K562 (cell line): ENCODE results near the gene TFAP2E. TPM values are rescaled to one million over a fixed set of nuclear protein-coding genes. Genes with fewer than 3 reads are reported as not detected.

Source experiments
- AFF1 ChIP-seq, 2 experiments: fragments of 450-650 bp; IDR thresholded peaks; 2 replicates each; pipeline ENCODE4 v1.6.1; 2018; ENCODE audit warnings: mild to moderate bottlenecking in 2 of 2, low read depth in 1 of 2; ENCODE audit not compliant: partially characterized antibody in 2 of 2
- ATF2 ChIP-seq: sonication (generic); formaldehyde crosslinking; IDR thresholded peaks from 2 replicates; pipeline ENCODE4 v1.8.1; 2022; ENCODE audit warnings: missing genetic modification reagents
- CCNT2 ChIP-seq: IDR thresholded peaks from 2 replicates; pipeline ENCODE4 v1.6.1; 2011; ENCODE audit warnings: borderline replicate concordance, low read depth, mild to moderate bottlenecking, moderate library complexity, mixed read lengths, low read length; ENCODE audit not compliant: insufficient read length; ENCODE audit errors: extremely low read depth
- HOMEZ ChIP-seq: fragments of 250-450 bp; sonication (Bioruptor Pico); IDR thresholded peaks from 2 replicates; pipeline ENCODE4 v1.4.0; 2020; ENCODE audit warnings: mild to moderate bottlenecking, moderate library complexity
- JUN ChIP-seq, 2 experiments: sonication (generic) in 1 of 2; formaldehyde crosslinking in 1 of 2; IDR thresholded peaks; 2 replicates each; pipeline versions ENCODE4 v1.6.1 to v1.8.0; 2012 to 2022; ENCODE audit warnings: borderline replicate concordance in 2 of 2, mild to moderate bottlenecking in 2 of 2, improper control_type of control experiment in 1 of 2, low read depth in 1 of 2, low read length in 1 of 2, missing genetic modification reagents in 1 of 2
- NKRF ChIP-seq: fragments of 450-650 bp; IDR thresholded peaks from 2 replicates; pipeline ENCODE4 v1.6.1; 2016; ENCODE audit warnings: borderline replicate concordance
- PPARD ChIP-seq: fragments of 250-450 bp; sonication (Bioruptor Pico); IDR thresholded peaks from 2 replicates; pipeline ENCODE4 v1.8.0; 2022; ENCODE audit warnings: inconsistent platforms, mild to moderate bottlenecking, moderate library complexity
- SLC30A9 ChIP-seq: fragments of 250-450 bp; sonication (Bioruptor Pico); IDR thresholded peaks from 2 replicates; pipeline ENCODE4 v1.8.0; 2022; ENCODE audit warnings: mild to moderate bottlenecking, moderate library complexity
- XRCC5 ChIP-seq: fragments of 200-400 bp; formaldehyde crosslinking; IDR thresholded peaks from 2 replicates; pipeline ENCODE4 v1.6.1; 2017; ENCODE audit warnings: low read depth, mild to moderate bottlenecking, low read length
- ZNF197 ChIP-seq: fragments of 200-800 bp; sonication (Bioruptor generic); IDR thresholded peaks from 2 replicates; pipeline ENCODE4 v1.6.1; 2016; ENCODE audit warnings: low read depth, missing genetic modification characterization, missing compliant biosample characterization
- ZNF239 ChIP-seq: fragments of 250-450 bp; sonication (Bioruptor Pico); IDR thresholded peaks from 2 replicates; pipeline ENCODE4 v1.4.0; 2020; ENCODE audit warnings: mild to moderate bottlenecking
- ZNF282 ChIP-seq: sonication (generic); formaldehyde crosslinking; IDR thresholded peaks from 2 replicates; pipeline ENCODE4 v1.8.1; 2023; ENCODE audit warnings: missing genetic modification reagents
- ZNF778 ChIP-seq: fragments of 450-650 bp; formaldehyde crosslinking; IDR thresholded peaks from 2 replicates; pipeline ENCODE4 v1.4.0; 2020; ENCODE audit warnings: mild to moderate bottlenecking, moderate library complexity
- ZNF780A ChIP-seq: fragments of 250-450 bp; sonication (Bioruptor Pico); IDR thresholded peaks from 2 replicates; pipeline ENCODE4 v1.5.0; 2021; ENCODE audit warnings: mild to moderate bottlenecking
- polyA plus RNA-seq, 8 experiments: library from polyadenylated mRNA; depleted of rRNA in 4 of 8; stranded (reverse) in 5 of 8; unstranded in 3 of 8; fragments of >200 nt; fragmentation: Nextera tagmentation in 2 of 8; fragmentation: Illumina TruSeq in 1 of 8; extraction: Ambion mirVana in 2 of 8; extraction: Trizol in 1 of 8; gene quantifications; 2 replicates each; pipeline versions ENCODE4 v1.2.1 to v1.2.3, GENCODE V29; 2011 to 2014; ENCODE audit warnings: inconsistent platforms in 1 of 8, missing spikeins in 1 of 8
- total RNA-seq, 7 experiments: library from RNA; depleted of rRNA in 6 of 7; stranded (reverse); fragments of >200 nt in 6 of 7; fragmentation: Illumina TruSeq in 2 of 7; extraction: Trizol in 2 of 7; gene quantifications; 2 replicates each; pipeline versions ENCODE4 v1.2.1 to v1.2.3, GENCODE V29; 2011 to 2021; ENCODE audit warnings: low replicate concordance in 1 of 7
- TF ChIP-seq, protein P1 (sequence below): sonication (generic); formaldehyde crosslinking; IDR thresholded peaks from 2 replicates; pipeline ENCODE4 v1.8.1; 2023; ENCODE audit warnings: mild to moderate bottlenecking, missing genetic modification reagents

TFAP2E gene
- total and polyA plus RNA-seq, 9 of the 15 experiments (the other 6 are each of a cell fraction or from before 2014, with no cell fraction given), result 0.03 to 0.11 (median 0.07) TPM; not detected in 4

GRCh38 chr1:35641233-35641866 lies 68.2 kb downstream of the TFAP2E start, which contains the start of gene PSMB2 (continued):
- TF ChIP-seq CCNT2, result no peak
- TF ChIP-seq JUN (IDR thresholded peaks at IDR 0.05; ENCODE audit: borderline replicate concordance, low read depth, low read length), result peak; percentile 47; the same call in 1 of the 2 replicates
- no peak for TF ChIP-seq JUN (CRISPR knock-in tag; IDR thresholded peaks at IDR 0.05; ENCODE audit: borderline replicate concordance)
- no peak for TF ChIP-seq ZNF780A (CRISPR knock-in tag)
- TF ChIP-seq, protein P1, sequence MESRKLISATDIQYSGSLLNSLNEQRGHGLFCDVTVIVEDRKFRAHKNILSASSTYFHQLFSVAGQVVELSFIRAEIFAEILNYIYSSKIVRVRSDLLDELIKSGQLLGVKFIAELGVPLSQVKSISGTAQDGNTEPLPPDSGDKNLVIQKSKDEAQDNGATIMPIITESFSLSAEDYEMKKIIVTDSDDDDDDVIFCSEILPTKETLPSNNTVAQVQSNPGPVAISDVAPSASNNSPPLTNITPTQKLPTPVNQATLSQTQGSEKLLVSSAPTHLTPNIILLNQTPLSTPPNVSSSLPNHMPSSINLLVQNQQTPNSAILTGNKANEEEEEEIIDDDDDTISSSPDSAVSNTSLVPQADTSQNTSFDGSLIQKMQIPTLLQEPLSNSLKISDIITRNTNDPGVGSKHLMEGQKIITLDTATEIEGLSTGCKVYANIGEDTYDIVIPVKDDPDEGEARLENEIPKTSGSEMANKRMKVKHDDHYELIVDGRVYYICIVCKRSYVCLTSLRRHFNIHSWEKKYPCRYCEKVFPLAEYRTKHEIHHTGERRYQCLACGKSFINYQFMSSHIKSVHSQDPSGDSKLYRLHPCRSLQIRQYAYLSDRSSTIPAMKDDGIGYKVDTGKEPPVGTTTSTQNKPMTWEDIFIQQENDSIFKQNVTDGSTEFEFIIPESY (CRISPR knock-in tag), result peak; percentile 49
- no peak for TF ChIP-seq HOMEZ (CRISPR knock-in tag)
- TF ChIP-seq ZNF239 (CRISPR knock-in tag), result no peak
- TF ChIP-seq NKRF, result peak; percentile 94
- no peak for TF ChIP-seq ATF2 (CRISPR knock-in tag)
- TF ChIP-seq PPARD (CRISPR knock-in tag), result no peak
- no peak for TF ChIP-seq SLC30A9
- TF ChIP-seq ZNF282 (CRISPR knock-in tag), result no peak
- TF ChIP-seq AFF1 (IDR thresholded peaks at IDR 0.05; ENCODE audit: low read depth in 1 of 2, partially characterized antibody in 2 of 2), result peak in 1 of 2 experiments; percentile 22
- TF ChIP-seq ZNF778 (CRISPR knock-in tag), result no peak
- no peak for TF ChIP-seq XRCC5
- TF ChIP-seq ZNF197 (CRISPR knock-in tag), result no peak
